BE2C (cell line): ENCODE data around the gene EFNA3.

Experiments
- DNase-seq: peaks from one replicate; pipeline ENCODE4 v3.0.0-alpha.2; 2020
- H3K27me3 ChIP-seq: fragments of 250-450 bp; sonication (Bioruptor Pico); 2 replicates; pipeline ENCODE4 v1.5.1; 2020; ENCODE audit warnings: mild to moderate bottlenecking
- H3K36me3 ChIP-seq: fragments of 250-450 bp; sonication (Bioruptor Pico); 2 replicates; pipeline ENCODE4 v1.5.1; 2020; ENCODE audit warnings: mild to moderate bottlenecking
- H3K4me1 ChIP-seq: fragments of 250-450 bp; sonication (Bioruptor Pico); 2 replicates; pipeline ENCODE4 v1.5.1; 2020
- H3K4me3 ChIP-seq: 2 replicates; pipeline ENCODE4 v1.5.1; 2011; ENCODE audit warnings: low read depth, low read length
- H3K9me3 ChIP-seq: fragments of 250-450 bp; sonication (Bioruptor Pico); 2 replicates; pipeline ENCODE4 v1.5.1; 2020
- CTCF ChIP-seq: IDR thresholded peaks from 2 replicates; pipeline ENCODE4 v1.5.1; 2012; ENCODE audit warnings: mild to moderate bottlenecking, low read depth, low read length

EFNA3 gene

GRCh38 chr1:155120253-155120652 is 41.6 kb downstream of the EFNA3 start:
- no peaks in the 10 kb centered on the region for H3K27me3 ChIP-seq
- no peak for DNase-seq
- H3K36me3 ChIP-seq: no peaks in the 10 kb centered on the region
- H3K4me3 ChIP-seq: no peak overlapping the region
- no peak for TF ChIP-seq CTCF
- H3K4me1 ChIP-seq: no peaks in the 10 kb centered on the region
- H3K9me3 ChIP-seq: no peaks in the 10 kb centered on the region

GRCh38 chr1:155121249-155121648 is 42.6 kb downstream of the EFNA3 start:
- Histone ChIP-seq H3K4me3 (no peak overlapping the region), H3K27me3 (no peaks in the 10 kb centered on the region), H3K4me1 (peaks cover 5% of the 10 kb centered on the region), H3K9me3 (no peaks in the 10 kb centered on the region), H3K36me3 (no peaks in the 10 kb centered on the region)
- no peak for TF ChIP-seq CTCF
- DNase-seq: no peak

GRCh38 chr1:155122308-155122707 is 43.7 kb downstream of the EFNA3 start:
- no peak overlapping the region for H3K4me3 ChIP-seq
- no peaks in the 10 kb centered on the region for H3K36me3 ChIP-seq
- no peak for TF ChIP-seq CTCF
- peaks cover 2% of the 10 kb centered on the region; the same call in 1 of the 2 replicates for H3K9me3 ChIP-seq
- no peaks in the 10 kb centered on the region for H3K27me3 ChIP-seq
- H3K4me1 ChIP-seq: peaks cover 14% of the 10 kb centered on the region
- no peak for DNase-seq

- DNase-seq: no peak
- H3K27me3 ChIP-seq: no peaks in the 10 kb centered on the region
- peaks cover 2% of the 10 kb centered on the region; the same call in 1 of the 2 replicates for H3K9me3 ChIP-seq
- no peak overlapping the region for H3K4me3 ChIP-seq
- TF ChIP-seq CTCF: no peak
- peaks cover 20% of the 10 kb centered on the region for H3K4me1 ChIP-seq
- no peaks in the 10 kb centered on the region for H3K36me3 ChIP-seq
Observed at GRCh38 chr1:155123801-155124200, 45.2 kb downstream of the EFNA3 start.

- Histone ChIP-seq H3K4me1 (peaks cover 29% of the 10 kb centered on the region), H3K27me3 (no peaks in the 10 kb centered on the region), H3K9me3 (peaks cover 2% of the 10 kb centered on the region; the same call in 1 of the 2 replicates), H3K36me3 (no peaks in the 10 kb centered on the region), H3K4me3 (no peak overlapping the region)
- no peak for TF ChIP-seq CTCF
- no peak for DNase-seq
Observed at GRCh38 chr1:155124503-155125463, 46.1 kb downstream of the EFNA3 start.

- no peaks in the 10 kb centered on the region for H3K36me3 ChIP-seq
- no peak for DNase-seq
- H3K9me3 ChIP-seq: peaks cover 2% of the 10 kb centered on the region; the same call in 1 of the 2 replicates
- no peak for TF ChIP-seq CTCF
- H3K4me3 ChIP-seq: no peak overlapping the region
- no peaks in the 10 kb centered on the region for H3K27me3 ChIP-seq
- H3K4me1 ChIP-seq: peaks cover 32% of the 10 kb centered on the region
Observed at GRCh38 chr1:155125511-155125945, 46.9 kb downstream of the EFNA3 start.
